Suprapubic skin (tissue), 4 donors: ENCODE results near the gene TSPAN18. TPM values are rescaled to one million over a fixed set of nuclear protein-coding genes. Genes with fewer than 3 reads are reported as not detected.
A peak's percentile ranks its signal among the peaks of the same experiment; 100 is the strongest.

Experiments
- DNase-seq, 2 donors: peaks; one replicate each; pipeline ENCODE4 v3.0.0-alpha.2; 2019; ENCODE audit warnings: low spot score in 2 of 2
- H3K27ac ChIP-seq: fragments of 200-600 bp; sonication (generic); one replicate; pipeline ENCODE4 v1.5.1; 2019
- H3K27me3 ChIP-seq: fragments of 200-600 bp; sonication (generic); one replicate; pipeline ENCODE4 v1.5.1; 2019
- H3K36me3 ChIP-seq: fragments of 200-600 bp; sonication (generic); one replicate; pipeline ENCODE4 v1.5.1; 2019
- H3K4me1 ChIP-seq: fragments of 200-600 bp; sonication (generic); one replicate; pipeline ENCODE4 v1.5.1; 2019
- H3K4me3 ChIP-seq: fragments of 200-600 bp; sonication (generic); one replicate; pipeline ENCODE4 v1.5.1; 2019; ENCODE audit warnings: mild to moderate bottlenecking
- H3K9me3 ChIP-seq: fragments of 200-600 bp; sonication (generic); one replicate; pipeline ENCODE4 v1.5.1; 2019
- EP300 ChIP-seq: sonication (generic); formaldehyde crosslinking; IDR thresholded peaks from one replicate; pipeline ENCODE4 v1.6.1; 2017; ENCODE audit warnings: antibody characterized with exemption
- POLR2A ChIP-seq, 2 donors: fragments of 450-650 bp; IDR thresholded peaks; one replicate each; pipeline ENCODE4 v1.6.1; 2017; ENCODE audit warnings: antibody characterized with exemption in 2 of 2, mild to moderate bottlenecking in 2 of 2, moderate library complexity in 2 of 2
- POLR2AphosphoS5 ChIP-seq, 3 donors: sonication (generic); formaldehyde crosslinking; IDR thresholded peaks; one replicate each; pipeline ENCODE4 v1.6.1; 2017; ENCODE audit warnings: antibody characterized with exemption in 3 of 3
- WGBS: methylation state at CpG from one replicate; pipeline ENCODE4 v1.1.5; 2018; 5-methylcytosine and 5-hydroxymethylcytosine counted together
- total RNA-seq, 4 donors: library from RNA; depleted of rRNA; stranded (reverse); fragments of >200 nt; gene quantifications; one replicate each; pipeline ENCODE4 v1.1.0, GENCODE V29; 2016
- TF ChIP-seq, protein P1 (sequence below), 2 donors: fragments of 200-600 bp in 1 of 2; fragments of 450-650 bp in 1 of 2; sonication (generic) in 1 of 2; IDR thresholded peaks; one replicate each; pipeline ENCODE4 v1.5.1; 2016 to 2019; ENCODE audit warnings: antibody characterized with exemption in 2 of 2, mild to moderate bottlenecking in 1 of 2, moderate library complexity in 1 of 2

TSPAN18 gene
- total RNA-seq, 4 donors from 2014 or later: 1.3 to 5.1 (median 3.9) TPM

DNA sequence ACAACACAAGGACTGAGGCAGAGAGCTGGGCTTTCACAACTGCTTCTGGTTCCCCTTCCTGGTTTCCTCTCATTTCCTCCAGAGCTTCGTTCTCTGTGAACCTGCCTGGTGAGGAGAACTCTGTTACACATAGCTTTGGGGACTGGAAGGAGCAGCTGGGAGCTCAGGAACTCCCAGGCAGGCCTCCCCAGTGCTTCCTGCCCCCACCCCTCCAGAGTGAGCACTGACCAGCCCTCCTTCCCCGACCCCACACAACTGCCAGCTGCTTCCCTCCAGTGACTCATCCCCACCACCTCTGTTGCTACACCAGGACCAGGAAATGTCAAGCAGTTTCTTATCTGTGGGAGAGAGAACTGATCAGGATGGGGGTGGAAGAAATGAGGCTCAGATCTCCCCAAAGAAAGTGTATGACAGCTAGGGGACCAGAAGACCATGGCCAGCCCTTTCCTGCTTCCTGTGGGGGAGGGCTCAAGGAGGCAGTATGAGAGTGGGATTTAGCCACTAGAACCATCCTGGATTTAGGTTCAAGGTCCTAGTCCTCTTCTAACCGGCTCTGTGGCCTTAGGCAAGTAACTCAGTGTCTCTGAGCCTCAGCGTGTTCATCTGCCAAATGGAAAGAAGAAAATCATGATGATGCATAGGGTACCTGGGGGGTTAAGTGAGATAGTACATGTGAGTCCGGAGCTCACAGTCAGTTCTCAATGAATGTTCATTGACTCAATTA lies 228.4 kb downstream of the TSPAN18 start:
- Histone ChIP-seq H3K27me3 (no peaks in the 10 kb centered on the region), H3K4me3 (no peak overlapping the region), H3K9me3 (no peaks in the 10 kb centered on the region), H3K36me3 (no peaks in the 10 kb centered on the region), H3K4me1 (peaks cover 20% of the 10 kb centered on the region), H3K27ac (no peak overlapping the region)
- DNase-seq: peak in 1 of 2 donors; percentile 86
- 59% methylated on average over 5 of the region's 5 CpGs for WGBS
- TF ChIP-seq POLR2AphosphoS5 (IDR thresholded peaks at IDR 0.05) (no peak), EP300 (no peak), POLR2A (IDR thresholded peaks at IDR 0.05) (no peak)
- TF ChIP-seq, protein P1, sequence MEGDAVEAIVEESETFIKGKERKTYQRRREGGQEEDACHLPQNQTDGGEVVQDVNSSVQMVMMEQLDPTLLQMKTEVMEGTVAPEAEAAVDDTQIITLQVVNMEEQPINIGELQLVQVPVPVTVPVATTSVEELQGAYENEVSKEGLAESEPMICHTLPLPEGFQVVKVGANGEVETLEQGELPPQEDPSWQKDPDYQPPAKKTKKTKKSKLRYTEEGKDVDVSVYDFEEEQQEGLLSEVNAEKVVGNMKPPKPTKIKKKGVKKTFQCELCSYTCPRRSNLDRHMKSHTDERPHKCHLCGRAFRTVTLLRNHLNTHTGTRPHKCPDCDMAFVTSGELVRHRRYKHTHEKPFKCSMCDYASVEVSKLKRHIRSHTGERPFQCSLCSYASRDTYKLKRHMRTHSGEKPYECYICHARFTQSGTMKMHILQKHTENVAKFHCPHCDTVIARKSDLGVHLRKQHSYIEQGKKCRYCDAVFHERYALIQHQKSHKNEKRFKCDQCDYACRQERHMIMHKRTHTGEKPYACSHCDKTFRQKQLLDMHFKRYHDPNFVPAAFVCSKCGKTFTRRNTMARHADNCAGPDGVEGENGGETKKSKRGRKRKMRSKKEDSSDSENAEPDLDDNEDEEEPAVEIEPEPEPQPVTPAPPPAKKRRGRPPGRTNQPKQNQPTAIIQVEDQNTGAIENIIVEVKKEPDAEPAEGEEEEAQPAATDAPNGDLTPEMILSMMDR (IDR thresholded peaks at IDR 0.05): no peak

DNA sequence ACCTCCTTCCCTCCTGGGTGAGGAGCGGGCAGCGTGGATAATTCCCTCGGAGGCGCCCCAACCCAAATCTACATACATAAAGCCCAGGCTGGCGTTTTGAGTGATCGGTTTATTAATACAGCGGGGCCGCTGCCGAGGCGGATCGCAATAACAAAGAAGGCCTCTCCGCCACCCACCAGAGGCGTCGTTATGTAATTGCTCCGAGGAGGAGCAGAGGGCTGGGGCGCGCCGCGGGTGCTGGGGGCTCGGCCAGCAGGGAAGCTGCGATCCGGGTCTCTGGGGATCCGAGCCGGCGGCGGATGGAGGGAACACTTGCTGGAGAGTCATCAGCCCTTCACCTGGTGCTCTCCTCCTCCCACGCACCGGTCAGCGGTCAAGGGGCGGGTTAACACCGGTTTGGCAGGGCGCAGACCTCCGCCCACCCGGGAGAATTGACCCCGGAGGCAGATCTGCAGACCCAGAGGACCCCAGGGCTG lies 230.3 kb downstream of the TSPAN18 start:
- H3K36me3 ChIP-seq: no peaks in the 10 kb centered on the region
- H3K9me3 ChIP-seq: no peaks in the 10 kb centered on the region
- DNase-seq: no peak
- H3K27ac ChIP-seq: no peak overlapping the region
- H3K4me3 ChIP-seq: no peak overlapping the region
- no peaks in the 10 kb centered on the region for H3K27me3 ChIP-seq
- H3K4me1 ChIP-seq: peaks cover 14% of the 10 kb centered on the region
- 63% methylated on average over 24 of the region's 35 CpGs for WGBS
- TF ChIP-seq POLR2AphosphoS5 (IDR thresholded peaks at IDR 0.05) (no peak), POLR2A (IDR thresholded peaks at IDR 0.05) (no peak), EP300 (no peak)
- TF ChIP-seq, protein P1 (IDR thresholded peaks at IDR 0.05): no peak

DNA sequence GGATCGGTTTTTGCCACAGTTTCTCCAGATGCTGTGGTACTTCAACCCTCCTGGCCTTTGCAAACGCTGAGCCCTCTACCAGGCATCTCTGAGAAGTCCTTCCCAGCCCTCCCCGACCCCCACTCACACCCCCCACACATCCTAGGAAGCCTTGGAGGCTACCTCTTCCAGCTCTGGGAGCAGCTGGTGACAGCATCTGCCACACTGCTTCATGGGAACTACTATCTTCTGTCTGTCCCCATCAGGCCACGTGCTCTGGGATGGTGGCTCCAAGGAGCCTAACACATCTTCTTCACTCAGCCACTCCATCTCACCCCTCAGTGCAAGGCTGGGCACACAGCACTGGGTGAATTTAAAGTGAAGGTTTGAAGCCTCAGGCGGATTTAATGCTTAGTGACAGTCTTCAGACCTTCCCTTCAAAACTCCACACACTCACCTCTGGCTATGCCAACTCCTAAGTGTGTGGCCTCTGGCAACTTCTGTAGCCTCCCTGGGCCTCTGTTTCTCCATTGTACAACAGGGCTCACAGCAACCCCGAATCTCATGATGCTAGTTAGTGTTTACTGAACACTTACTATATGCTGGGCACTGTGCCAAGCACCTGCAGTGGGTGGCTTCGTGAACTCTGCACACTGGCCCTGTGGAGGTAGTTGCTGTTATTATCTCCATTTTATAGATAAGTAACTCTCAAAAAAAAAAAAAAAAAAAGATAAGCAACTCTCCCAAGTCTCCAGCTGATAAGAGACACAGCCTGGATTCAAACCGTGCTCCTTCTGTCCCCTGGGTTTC lies 231.2 kb downstream of the TSPAN18 start:
- 74% methylated on average over 8 of the region's 8 CpGs for WGBS
- no peak overlapping the region for H3K27ac ChIP-seq

DNA sequence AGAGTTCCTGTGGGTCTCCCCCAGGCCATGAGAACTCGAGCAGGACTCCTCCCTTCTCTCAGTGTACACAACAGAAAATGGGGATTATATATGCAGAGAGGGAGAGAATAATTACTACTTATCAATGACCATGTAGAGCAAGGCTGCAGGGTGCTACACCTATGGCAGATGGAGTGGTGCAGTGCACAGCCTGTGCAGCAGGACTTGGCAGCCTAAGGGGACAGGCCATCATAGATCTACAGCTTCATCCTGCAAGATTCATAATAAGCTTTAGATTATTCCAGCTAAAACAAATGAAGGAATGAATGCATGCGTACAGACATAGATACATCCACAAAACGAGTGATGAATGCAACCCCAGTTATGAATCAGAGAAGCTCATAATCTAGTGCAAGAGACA lies 232.3 kb downstream of the TSPAN18 start:
- H3K4me1 ChIP-seq: peaks cover 14% of the 10 kb centered on the region
- no peaks in the 10 kb centered on the region for H3K27me3 ChIP-seq
- H3K27ac ChIP-seq: no peak overlapping the region
- H3K9me3 ChIP-seq: no peaks in the 10 kb centered on the region
- 79% methylated on average over 3 of the region's 3 CpGs for WGBS
- H3K4me3 ChIP-seq: no peak overlapping the region
- no peak for DNase-seq
- no peaks in the 10 kb centered on the region for H3K36me3 ChIP-seq
- TF ChIP-seq EP300 (no peak), POLR2AphosphoS5 (IDR thresholded peaks at IDR 0.05) (no peak), POLR2A (IDR thresholded peaks at IDR 0.05) (no peak)
- TF ChIP-seq, protein P1 (IDR thresholded peaks at IDR 0.05): no peak

More for the DNA sequence above, 231.2 kb downstream of the TSPAN18 start:
- Histone ChIP-seq H3K4me3 (no peak overlapping the region), H3K27me3 (no peaks in the 10 kb centered on the region), H3K9me3 (no peaks in the 10 kb centered on the region), H3K4me1 (peaks cover 14% of the 10 kb centered on the region), H3K36me3 (no peaks in the 10 kb centered on the region)
- TF ChIP-seq, protein P1 (IDR thresholded peaks at IDR 0.05): no peak
- TF ChIP-seq POLR2AphosphoS5 (IDR thresholded peaks at IDR 0.05) (no peak), POLR2A (IDR thresholded peaks at IDR 0.05) (no peak), EP300 (no peak)
- DNase-seq: no peak

DNA sequence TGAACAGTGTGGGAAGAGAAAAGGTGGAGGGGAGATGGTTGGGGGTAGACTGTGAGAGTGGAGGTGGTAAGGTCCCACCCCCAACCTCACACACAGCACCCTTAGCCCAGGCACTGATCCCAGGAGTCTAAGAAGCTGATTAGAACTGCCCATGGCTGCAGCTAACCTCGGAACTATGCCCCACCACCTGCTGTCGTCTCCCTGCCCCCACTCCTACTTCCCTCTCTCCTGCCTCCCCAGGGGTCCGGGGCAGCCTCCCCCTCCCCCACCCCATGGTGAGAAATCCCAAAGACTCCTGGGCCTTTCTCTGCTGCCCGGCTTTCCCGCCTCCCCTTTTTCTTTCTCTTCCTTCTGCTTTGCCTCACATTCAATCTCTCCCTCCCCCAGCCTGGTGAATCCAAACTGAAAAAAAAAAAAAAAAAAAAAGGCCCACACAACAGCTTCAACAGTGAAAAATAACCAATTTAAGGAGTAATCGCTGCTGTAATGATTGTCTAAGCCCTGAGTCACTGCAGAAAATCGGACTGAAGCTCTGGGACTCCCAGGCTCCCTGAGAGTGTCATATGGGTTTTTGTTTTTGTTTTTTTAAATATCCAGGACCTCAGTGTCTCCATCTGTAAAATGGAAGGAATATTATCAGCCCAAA lies 233.6 kb downstream of the TSPAN18 start:
- H3K27me3 ChIP-seq: no peaks in the 10 kb centered on the region
- H3K4me3 ChIP-seq: no peak overlapping the region
- H3K4me1 ChIP-seq: peaks cover 3% of the 10 kb centered on the region
- no peak for DNase-seq
- H3K27ac ChIP-seq: no peak overlapping the region
- no peaks in the 10 kb centered on the region for H3K36me3 ChIP-seq
- WGBS: 57% methylated on average over 7 of the region's 7 CpGs
- no peaks in the 10 kb centered on the region for H3K9me3 ChIP-seq
- TF ChIP-seq, protein P1 (IDR thresholded peaks at IDR 0.05): no peak
- TF ChIP-seq EP300: no peak
- no peak for TF ChIP-seq POLR2A (IDR thresholded peaks at IDR 0.05)
- no peak for TF ChIP-seq POLR2AphosphoS5 (IDR thresholded peaks at IDR 0.05)
